ENCODE measurements around the gene ABHD14A. TPM values are rescaled to one million over a fixed set of nuclear protein-coding genes. Genes with fewer than 3 reads are reported as not detected.

ABHD14A gene
- total RNA-seq, 4 donors from 2014 or later: 2.2 to 14.8 (median 5.0) TPM

DNA sequence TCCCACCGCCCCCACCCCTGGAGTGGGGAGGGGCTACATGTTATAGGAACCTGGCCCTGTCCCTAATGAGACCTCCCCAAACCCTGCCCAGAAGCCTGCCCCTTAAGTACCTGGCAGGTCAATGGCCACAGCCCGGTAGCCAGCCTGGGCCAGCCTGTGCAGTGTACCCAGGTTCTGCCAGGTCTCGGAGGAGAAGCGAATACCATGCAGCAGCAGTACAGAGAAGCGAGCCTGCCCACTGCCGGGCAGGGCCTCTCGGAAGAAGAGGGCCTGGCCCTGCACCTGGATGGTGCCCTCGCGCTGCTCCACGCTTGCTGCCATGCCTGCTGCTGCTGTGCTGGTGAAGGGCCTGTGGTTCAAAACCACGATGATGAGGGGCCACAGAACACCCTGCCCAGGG lies 3.5 kb upstream of the ABHD14A start:
- H3K4me3 ChIP-seq (ENCODE audit: low read depth, poor library complexity, severe bottlenecking): no peak overlapping the region
- 81 to 85% methylated on average over 8 to 11 of the region's 11 CpGs for WGBS, 2 donors
- no peak for DNase-seq (ENCODE audit: low spot score in 2 of 2)
- intact Hi-C loops (cut with DNase I; ENCODE audit: low total_unique reads): no loop called here
- TF ChIP-seq, protein P1, sequence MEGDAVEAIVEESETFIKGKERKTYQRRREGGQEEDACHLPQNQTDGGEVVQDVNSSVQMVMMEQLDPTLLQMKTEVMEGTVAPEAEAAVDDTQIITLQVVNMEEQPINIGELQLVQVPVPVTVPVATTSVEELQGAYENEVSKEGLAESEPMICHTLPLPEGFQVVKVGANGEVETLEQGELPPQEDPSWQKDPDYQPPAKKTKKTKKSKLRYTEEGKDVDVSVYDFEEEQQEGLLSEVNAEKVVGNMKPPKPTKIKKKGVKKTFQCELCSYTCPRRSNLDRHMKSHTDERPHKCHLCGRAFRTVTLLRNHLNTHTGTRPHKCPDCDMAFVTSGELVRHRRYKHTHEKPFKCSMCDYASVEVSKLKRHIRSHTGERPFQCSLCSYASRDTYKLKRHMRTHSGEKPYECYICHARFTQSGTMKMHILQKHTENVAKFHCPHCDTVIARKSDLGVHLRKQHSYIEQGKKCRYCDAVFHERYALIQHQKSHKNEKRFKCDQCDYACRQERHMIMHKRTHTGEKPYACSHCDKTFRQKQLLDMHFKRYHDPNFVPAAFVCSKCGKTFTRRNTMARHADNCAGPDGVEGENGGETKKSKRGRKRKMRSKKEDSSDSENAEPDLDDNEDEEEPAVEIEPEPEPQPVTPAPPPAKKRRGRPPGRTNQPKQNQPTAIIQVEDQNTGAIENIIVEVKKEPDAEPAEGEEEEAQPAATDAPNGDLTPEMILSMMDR (IDR thresholded peaks at IDR 0.05): no peak
- no peak for TF ChIP-seq POLR2A (IDR thresholded peaks at IDR 0.05)

DNA sequence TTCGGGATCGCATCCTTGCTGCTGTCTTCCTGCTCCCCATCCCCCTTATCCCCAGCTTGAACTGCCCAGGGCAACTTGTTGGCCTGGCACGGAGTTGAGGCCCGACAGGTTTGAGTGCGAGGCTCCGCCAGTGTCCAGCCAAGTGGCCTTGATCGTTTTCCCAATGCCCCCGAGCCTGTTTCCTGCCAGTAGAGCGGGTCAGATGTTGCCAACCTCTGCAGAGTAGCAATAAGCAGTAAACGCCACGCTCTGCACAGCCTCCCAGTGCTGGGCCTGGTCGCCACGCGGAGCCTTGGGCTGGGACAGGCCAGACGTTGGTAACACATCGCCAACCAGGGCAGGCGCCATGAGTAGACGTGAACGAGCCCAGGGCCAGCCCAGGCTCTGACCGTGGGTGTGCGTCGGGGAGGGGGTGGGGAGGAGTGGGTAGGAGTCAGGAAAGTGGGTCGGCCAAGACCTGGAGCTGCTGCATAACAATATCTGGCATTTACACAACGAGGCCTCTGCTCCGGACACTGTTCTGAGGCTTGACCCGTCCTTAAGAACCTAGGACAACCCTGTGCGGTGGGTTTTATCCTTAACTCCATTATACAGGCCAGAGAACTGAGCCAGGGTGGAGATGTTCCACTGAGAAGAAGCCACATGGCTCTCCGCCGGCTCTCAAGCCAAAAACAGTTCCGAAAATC lies 444 bp upstream of the ABHD14A start:
- no peak for TF ChIP-seq POLR2A (IDR thresholded peaks at IDR 0.05)
- TF ChIP-seq, protein P1 (IDR thresholded peaks at IDR 0.05): no peak
- peak; percentile 41 to 90 for DNase-seq (ENCODE audit: low spot score in 2 of 2)
- H3K4me3 ChIP-seq (ENCODE audit: low read depth, poor library complexity, severe bottlenecking): peak overlapping the region; percentile 30
- WGBS, 2 donors: 2 to 5% methylated on average over 23 to 30 of the region's 30 CpGs
- intact Hi-C loops (cut with DNase I; ENCODE audit: low total_unique reads): no loop called here

DNA sequence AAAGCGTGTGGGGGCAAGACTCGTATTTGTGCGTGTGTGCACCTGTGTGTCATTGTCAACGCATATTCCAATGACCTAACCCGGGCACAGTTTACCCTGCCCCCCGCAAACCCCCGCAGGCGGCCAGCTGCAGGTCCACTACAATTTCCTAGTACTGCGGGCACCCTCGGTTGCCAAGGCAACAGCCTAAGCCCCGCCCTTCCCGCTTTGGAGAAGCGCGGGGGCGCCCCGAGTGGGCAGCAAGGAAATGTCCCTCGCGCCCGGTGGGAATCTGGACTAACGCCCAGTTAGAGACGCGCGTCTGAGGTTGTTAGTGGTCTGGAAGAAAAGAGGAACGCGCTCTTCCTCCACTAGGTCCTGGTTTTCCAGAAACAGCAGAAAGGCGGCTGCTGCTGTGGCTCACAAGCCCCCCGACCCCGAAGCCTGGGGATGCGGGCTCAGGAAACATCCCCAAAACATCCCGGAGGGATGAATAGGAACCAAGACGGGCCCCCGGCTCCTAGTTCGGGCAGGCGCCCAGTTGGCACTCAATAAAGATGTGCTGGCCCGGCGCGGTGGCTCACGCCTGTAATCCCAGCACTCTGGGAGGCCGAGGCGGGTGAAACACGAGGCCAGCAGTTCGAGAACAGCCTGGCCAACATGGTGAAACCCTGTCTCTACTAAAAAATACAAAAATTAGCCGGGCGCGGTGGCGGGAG lies 1.1 kb downstream of the ABHD14A start:
- H3K4me3 ChIP-seq (ENCODE audit: low read depth, poor library complexity, severe bottlenecking): no peak overlapping the region
- WGBS, 2 donors: 42 to 48% methylated on average over 46 of the region's 46 CpGs
- TF ChIP-seq POLR2A (IDR thresholded peaks at IDR 0.05): no peak
- TF ChIP-seq, protein P1 (IDR thresholded peaks at IDR 0.05): no peak
- intact Hi-C loops (cut with DNase I; ENCODE audit: low total_unique reads): no loop called here
- DNase-seq (ENCODE audit: low spot score in 2 of 2): peak; percentile 66 to 94

DNA sequence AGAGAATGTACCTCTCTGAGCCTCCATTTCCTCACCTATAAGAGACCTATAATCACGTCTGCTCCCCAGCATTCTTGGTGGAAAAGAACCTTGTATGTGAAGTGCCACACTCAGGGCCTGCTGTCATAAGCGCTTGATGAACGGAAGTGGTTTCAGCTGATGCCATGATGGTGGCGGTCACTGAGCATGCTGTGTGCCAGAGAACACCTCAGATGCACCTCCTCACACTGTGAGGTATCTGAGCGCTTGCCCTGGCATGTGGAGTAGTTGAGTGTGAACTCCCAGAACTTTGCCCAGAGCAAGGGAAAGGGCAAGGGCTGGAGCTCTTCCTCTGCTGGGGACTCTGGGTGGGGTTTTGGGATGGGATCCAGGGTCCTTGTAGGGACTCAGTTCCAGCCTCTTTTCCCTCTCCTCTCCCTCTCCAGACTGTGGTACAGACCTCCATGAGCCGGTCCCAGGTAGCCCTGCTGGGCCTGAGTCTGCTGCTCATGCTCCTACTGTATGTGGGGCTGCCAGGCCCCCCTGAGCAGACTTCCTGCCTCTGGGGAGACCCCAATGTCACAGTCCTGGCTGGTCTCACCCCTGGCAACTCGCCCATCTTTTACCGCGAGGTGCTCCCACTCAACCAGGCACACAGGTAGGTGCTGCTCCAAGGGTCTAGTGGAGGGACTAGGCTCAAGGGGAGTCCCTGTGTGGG lies 2.7 kb downstream of the ABHD14A start:
- DNase-seq (ENCODE audit: low spot score in 2 of 2): peak in 1 of 2 donors; percentile 78
- intact Hi-C loops (cut with DNase I; ENCODE audit: low total_unique reads): no loop called here
- TF ChIP-seq, protein P1 (IDR thresholded peaks at IDR 0.05): no peak
- no peak for TF ChIP-seq POLR2A (IDR thresholded peaks at IDR 0.05)
- H3K4me3 ChIP-seq (ENCODE audit: low read depth, poor library complexity, severe bottlenecking): no peak overlapping the region
- 59 to 79% methylated on average over 9 of the region's 9 CpGs for WGBS, 2 donors

DNA sequence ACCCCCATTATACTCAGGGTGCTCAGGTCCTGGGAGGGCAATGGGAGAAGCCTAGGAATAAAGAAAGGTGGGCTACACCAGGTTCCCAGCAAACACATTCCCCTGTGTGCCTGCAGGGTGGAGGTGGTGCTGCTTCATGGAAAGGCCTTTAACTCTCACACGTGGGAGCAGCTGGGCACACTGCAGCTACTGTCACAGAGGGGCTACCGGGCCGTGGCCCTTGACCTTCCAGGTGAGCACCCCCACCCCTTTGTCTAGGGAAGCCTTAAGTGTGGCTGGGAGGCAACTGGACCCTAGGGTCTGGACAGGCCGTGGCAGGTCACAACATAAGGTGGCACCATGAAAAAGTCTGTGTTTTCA lies 3.3 kb downstream of the ABHD14A start:
- intact Hi-C loops (cut with DNase I; ENCODE audit: low total_unique reads): no loop called here
- TF ChIP-seq POLR2A (IDR thresholded peaks at IDR 0.05): no peak
- TF ChIP-seq, protein P1 (IDR thresholded peaks at IDR 0.05): no peak
- DNase-seq (ENCODE audit: low spot score in 2 of 2): peak in 1 of 2 donors; percentile 83
- no peak overlapping the region for H3K4me3 ChIP-seq (ENCODE audit: low read depth, poor library complexity, severe bottlenecking)
- WGBS, 2 donors: 67 to 78% methylated on average over 4 of the region's 4 CpGs

Measured in lower leg skin (tissue), 4 donors.